Uterus (tissue), 4 donors: Measurements from ENCODE around the gene MFAP5. TPM values are rescaled to one million over a fixed set of nuclear protein-coding genes. Genes with fewer than 3 reads are reported as not detected.

Source experiments
- DNase-seq, 2 donors: peaks; one replicate each; pipeline ENCODE4 v3.0.0-alpha.2; 2019 to 2020
- H3K27ac ChIP-seq, 2 donors: fragments of 200-600 bp; sonication (generic); 1 replicate in 1 of 2; 2 replicates in 1 of 2; pipeline ENCODE4 v1.5.1; 2016 to 2018
- H3K27me3 ChIP-seq, 2 donors: fragments of 200-600 bp; sonication (generic); one replicate each; pipeline ENCODE4 v1.5.1; 2018 to 2019; ENCODE audit warnings: control low read depth in 1 of 2
- H3K36me3 ChIP-seq, 2 donors: fragments of 200-600 bp; sonication (generic); one replicate each; pipeline ENCODE4 v1.5.1; 2019; ENCODE audit warnings: control low read depth in 1 of 2
- H3K4me1 ChIP-seq, 2 donors: fragments of 200-600 bp; sonication (generic); one replicate each; pipeline ENCODE4 v1.5.1; 2018 to 2019; ENCODE audit warnings: control low read depth in 1 of 2
- H3K4me3 ChIP-seq, 2 donors: fragments of 200-600 bp; sonication (generic); 1 replicate in 1 of 2; 2 replicates in 1 of 2; pipeline ENCODE4 v1.5.1; 2018 to 2019; ENCODE audit warnings: mild to moderate bottlenecking in 1 of 2
- H3K9me3 ChIP-seq, 2 donors: fragments of 200-600 bp; sonication (generic); one replicate each; pipeline ENCODE4 v1.5.1; 2019; ENCODE audit warnings: control low read depth in 1 of 2
- CTCF ChIP-seq, 4 experiments: fragments of 200-600 bp in 2 of 4; fragments of 450-650 bp in 2 of 4; sonication (generic) in 2 of 4; IDR thresholded peaks; one replicate each; pipeline ENCODE4 v1.5.1; 2016 to 2019; ENCODE audit warnings: antibody characterized with exemption in 4 of 4, mild to moderate bottlenecking in 2 of 4, moderate library complexity in 1 of 4
- POLR2A ChIP-seq, 2 donors: fragments of 450-650 bp; IDR thresholded peaks; one replicate each; pipeline ENCODE4 v1.6.1; 2016; ENCODE audit warnings: antibody characterized with exemption in 2 of 2, mild to moderate bottlenecking in 1 of 2, moderate library complexity in 1 of 2
- intact Hi-C: fragments of 100-400 bp; cut with DNase I; formaldehyde crosslinking; loops from one replicate; pipeline ENCODE4 v1.15.1; 2023; ENCODE audit warnings: low total_unique reads
- total RNA-seq, 4 donors: library from RNA; depleted of rRNA in 3 of 4; stranded (reverse); fragments of >200 nt in 3 of 4; gene quantifications; one replicate each; pipeline versions ENCODE4 v1.1.0 to v1.2.4, GENCODE V29; 2014 to 2023
- donor health status: DM: yes; HTN: yes; CAD: no.

MFAP5 gene
- total RNA-seq, 4 donors from 2014 or later: 36.8 to 259 (median 151) TPM

- Histone ChIP-seq H3K4me3 (no peak overlapping the region), H3K4me1 (no peaks in the 10 kb centered on the region), H3K9me3 (no peaks in the 10 kb centered on the region), H3K27me3 (no peaks in the 10 kb centered on the region), H3K27ac (no peak overlapping the region), H3K36me3 (no peaks in the 10 kb centered on the region)
- TF ChIP-seq CTCF (IDR thresholded peaks at IDR 0.05): no peak
- TF ChIP-seq POLR2A (IDR thresholded peaks at IDR 0.05): no peak
- no peak for DNase-seq
- intact Hi-C loops: no loop called here
Measured at GRCh38 chr12:8655421-8655820, 7.2 kb downstream of the MFAP5 start.

- intact Hi-C loops: no loop called here
- Histone ChIP-seq H3K27me3 (no peaks in the 10 kb centered on the region), H3K27ac (no peak overlapping the region), H3K9me3 (no peaks in the 10 kb centered on the region), H3K36me3 (no peaks in the 10 kb centered on the region), H3K4me1 (no peaks in the 10 kb centered on the region), H3K4me3 (no peak overlapping the region)
- no peak for DNase-seq
- TF ChIP-seq CTCF (IDR thresholded peaks at IDR 0.05) (no peak), POLR2A (IDR thresholded peaks at IDR 0.05) (no peak)
Measured at GRCh38 chr12:8648576-8649205, 13.9 kb downstream of the MFAP5 start.

GRCh38 chr12:8647968-8648367 is 14.7 kb downstream of the MFAP5 start:
- no peaks in the 10 kb centered on the region for H3K27me3 ChIP-seq
- no peaks in the 10 kb centered on the region for H3K9me3 ChIP-seq
- H3K4me3 ChIP-seq: no peak overlapping the region
- TF ChIP-seq CTCF (IDR thresholded peaks at IDR 0.05): no peak
- no peak for TF ChIP-seq POLR2A (IDR thresholded peaks at IDR 0.05)
- H3K27ac ChIP-seq: no peak overlapping the region
- H3K4me1 ChIP-seq: no peaks in the 10 kb centered on the region
- no peaks in the 10 kb centered on the region for H3K36me3 ChIP-seq
- intact Hi-C loops: no loop called here
- DNase-seq: no peak

- no peaks in the 10 kb centered on the region for H3K36me3 ChIP-seq
- no peaks in the 10 kb centered on the region for H3K4me1 ChIP-seq
- H3K27ac ChIP-seq: no peak overlapping the region
- H3K4me3 ChIP-seq: no peak overlapping the region
- no peak for DNase-seq
- H3K9me3 ChIP-seq: no peaks in the 10 kb centered on the region
- TF ChIP-seq POLR2A (IDR thresholded peaks at IDR 0.05) (no peak), CTCF (IDR thresholded peaks at IDR 0.05) (no peak)
- H3K27me3 ChIP-seq: no peaks in the 10 kb centered on the region
- intact Hi-C loops: no loop called here
Measured at GRCh38 chr12:8644345-8645248, 18.0 kb downstream of the MFAP5 start.

GRCh38 chr12:8642775-8643174 is 19.9 kb downstream of the MFAP5 start:
- DNase-seq: no peak
- Histone ChIP-seq H3K4me1 (no peaks in the 10 kb centered on the region), H3K27ac (no peak overlapping the region), H3K36me3 (no peaks in the 10 kb centered on the region), H3K9me3 (no peaks in the 10 kb centered on the region), H3K4me3 (no peak overlapping the region), H3K27me3 (no peaks in the 10 kb centered on the region)
- intact Hi-C loops: no loop called here
- no peak for TF ChIP-seq POLR2A (IDR thresholded peaks at IDR 0.05)
